PC-9 (cell line): ENCODE measurements around the gene LTBP4. TPM values are rescaled to one million over a fixed set of nuclear protein-coding genes. Genes with fewer than 3 reads are reported as not detected.

Experiments
- BruUV-seq: library from RNA; stranded (reverse); fragments of 400-500 nt; replicated peaks from 2 replicates; lab custom pipeline; 2021; lab: Mats Ljungman, UMichigan
- CTCF ChIA-PET: fragments of 300-600 bp; sonication (Branson Sonifier 250); formaldehyde crosslinking; loops from one replicate; lab custom pipeline; 2022; ENCODE audit warnings: antibody characterized with exemption; lab: Charles Lee
- POLR2A ChIA-PET: fragments of 300-600 bp; sonication (Branson Sonifier 250); formaldehyde crosslinking; loops from one replicate; lab custom pipeline; 2022; ENCODE audit warnings: antibody characterized with exemption; ENCODE audit not compliant: unreplicated experiment; lab: Charles Lee
- DNase-seq, 2 experiments: peaks; one replicate each; pipeline versions ENCODE4 v3.0.0 to v3.0.0-alpha.2; 2015 to 2022; ENCODE audit warnings: mixed read lengths in 1 of 2
- H2AFZ ChIP-seq: fragments of 200-600 bp; sonication (generic); 2 replicates; pipeline ENCODE4 v1.8.1; 2017; ENCODE audit warnings: antibody characterized with exemption
- H3F3A ChIP-seq: fragments of 200-600 bp; sonication (generic); 2 replicates; pipeline ENCODE4 v1.8.1; 2017; ENCODE audit warnings: antibody characterized with exemption, mild to moderate bottlenecking, low read depth; ENCODE audit not compliant: insufficient read depth
- H3K27ac ChIP-seq: fragments of 200-600 bp; sonication (generic); 2 replicates; pipeline ENCODE4 v1.6.1; 2016; ENCODE audit warnings: mixed run types
- H3K27me3 ChIP-seq: fragments of 200-600 bp; sonication (generic); 2 replicates; pipeline ENCODE4 v1.6.1; 2016; ENCODE audit warnings: low read depth, mixed run types; ENCODE audit not compliant: insufficient read depth
- H3K36me3 ChIP-seq: fragments of 200-600 bp; sonication (generic); 2 replicates; pipeline ENCODE4 v1.6.1; 2016; ENCODE audit warnings: low read depth, mixed run types
- H3K4me1 ChIP-seq: fragments of 200-600 bp; sonication (generic); replicated peaks from 2 replicates; pipeline ENCODE4 v1.6.1; 2016; ENCODE audit warnings: mixed run types; ENCODE audit not compliant: insufficient read depth
- H3K4me2 ChIP-seq: fragments of 200-600 bp; sonication (generic); 2 replicates; pipeline ENCODE4 v1.6.1; 2017; ENCODE audit warnings: mixed run types
- H3K4me3 ChIP-seq: fragments of 200-600 bp; sonication (generic); 2 replicates; pipeline ENCODE4 v1.6.1; 2016; ENCODE audit warnings: mixed run types
- H3K79me2 ChIP-seq: fragments of 200-600 bp; sonication (generic); 2 replicates; pipeline ENCODE4 v1.6.1; 2017; ENCODE audit warnings: low read depth, mixed run types
- H3K9me2 ChIP-seq: fragments of 200-600 bp; sonication (generic); 2 replicates; pipeline ENCODE4 v1.8.1; 2017; ENCODE audit warnings: mild to moderate bottlenecking; ENCODE audit not compliant: insufficient read depth
- H3K9me3 ChIP-seq: fragments of 200-600 bp; sonication (generic); 2 replicates; pipeline ENCODE4 v1.8.1; 2016; ENCODE audit warnings: low read depth; ENCODE audit not compliant: insufficient read depth
- H4K20me1 ChIP-seq: fragments of 200-600 bp; sonication (generic); 2 replicates; pipeline ENCODE4 v1.8.1; 2017; ENCODE audit not compliant: insufficient read depth
- CTCF ChIP-seq: fragments of 200-600 bp; sonication (generic); conservative IDR thresholded peaks from 2 replicates; pipeline ENCODE4 v1.6.1; 2017; ENCODE audit warnings: mixed run types, antibody characterized with exemption, mild to moderate bottlenecking, moderate library complexity
- EZH2 ChIP-seq: fragments of 200-600 bp; sonication (generic); IDR thresholded peaks from 2 replicates; pipeline ENCODE4 v1.8.0; 2017; ENCODE audit warnings: antibody characterized with exemption, low read depth
- intact Hi-C: fragments of 100-400 bp; cut with micrococcal nuclease; formaldehyde crosslinking; loops from one replicate; pipeline ENCODE4 v1.10.0; 2022; ENCODE audit not compliant: unreplicated experiment
- total RNA-seq: library from RNA; stranded (reverse); gene quantifications from 2 replicates; pipeline ENCODE4 v1.2.3, GENCODE V29; 2021

The LTBP4 gene
- total RNA-seq, 1 experiment from 2014 or later, result 163 TPM

GRCh38 chr19:40662925-40663694 lies 61.9 kb downstream of the LTBP4 start:
- ChIA-PET CTCF (interaction anchor here (0.5 to 1.1 kb wide), 14 partner anchors 28 to 599 kb away, joined by 3 to 8 read pairs (median 4); no protein-coding TSS in a partner anchor), POLR2A (interaction anchor here (0.5 to 1.0 kb wide), 5 partner anchors 16 to 776 kb away, joined by 3 to 11 read pairs (median 5); partner anchors contain the start of gene RAB4B)
- peaks cover 34% of the 10 kb centered on the region for H3K4me1 ChIP-seq
- DNase-seq, result peak; percentile 61 to 93
- peak overlapping the region; percentile 98 for H2AFZ ChIP-seq
- H3K79me2 ChIP-seq, result no peaks in the 10 kb centered on the region
- peaks cover 33% of the 10 kb centered on the region for H3F3A ChIP-seq
- intact Hi-C loops, result loop anchor here (1.0 to 10.0 kb wide), 10 partner anchors 52 to 912 kb away; partner anchors contain the start of genes CEACAM21, SNRPA and TGFB1
- peak overlapping the region; percentile 86 for H3K4me2 ChIP-seq
- no peaks in the 10 kb centered on the region for H4K20me1 ChIP-seq
- H3K36me3 ChIP-seq, result no peaks in the 10 kb centered on the region
- no TSS peak for BruUV-seq
- no peaks in the 10 kb centered on the region for H3K9me2 ChIP-seq
- peak overlapping the region; percentile 60 for H3K27ac ChIP-seq
- H3K4me3 ChIP-seq, result peak overlapping the region; percentile 94
- H3K27me3 ChIP-seq, result no peaks in the 10 kb centered on the region
- no peaks in the 10 kb centered on the region for H3K9me3 ChIP-seq
- TF ChIP-seq CTCF, result peak; percentile 95; the same call in 1 of the 2 replicates
- TF ChIP-seq EZH2, result no peak

GRCh38 chr19:40663695-40664692 lies 62.8 kb downstream of the LTBP4 start:
- POLR2A ChIA-PET, result interaction anchor here (0.6 to 1.0 kb wide), 2 partner anchors 114 to 495 kb away, joined by 9 to 11 read pairs; partner anchors contain the start of gene RAB4B
- intact Hi-C loops, result loop anchor here (1.0 to 10.0 kb wide), 9 partner anchors 51 to 911 kb away; partner anchors contain the start of genes CEACAM21, SNRPA and TGFB1
- Histone ChIP-seq H3K9me3 (no peaks in the 10 kb centered on the region), H3F3A (peaks cover 33% of the 10 kb centered on the region), H3K27me3 (no peaks in the 10 kb centered on the region), H3K9me2 (no peaks in the 10 kb centered on the region), H3K4me2 (peak overlapping the region; percentile 86), H4K20me1 (no peaks in the 10 kb centered on the region), H3K27ac (0 out of 2 replicates have a peak overlapping the region, but pooled peaks have one; percentile 86), H3K36me3 (0 out of 2 replicates have a peak, but pooled peaks cover 2% of the 10 kb centered on the region), H2AFZ (no peak overlapping the region; the same call in 1 of the 2 replicates), H3K4me3 (peak overlapping the region; percentile 94; the same call in 1 of the 2 replicates), H3K79me2 (no peaks in the 10 kb centered on the region), H3K4me1 (peaks cover 34% of the 10 kb centered on the region)
- TF ChIP-seq CTCF (no peak), EZH2 (no peak)
- TSS peak; percentile 55 for BruUV-seq
- no peak for DNase-seq
- CTCF ChIA-PET, result interaction anchor here (0.6 to 1.1 kb wide), 9 partner anchors 29 to 599 kb away, joined by 3 to 8 read pairs (median 4); no protein-coding TSS in a partner anchor
